WTC11 (cell line): ENCODE results near the gene SLC6A20.

ENCODE experiments used
- AFF4 ChIP-seq: sonication (generic); formaldehyde crosslinking; IDR thresholded peaks from 2 replicates; pipeline ENCODE4 v1.8.1; 2023; ENCODE audit warnings: mild to moderate bottlenecking, missing genetic modification reagents, borderline replicate concordance
- JUN ChIP-seq: sonication (generic); formaldehyde crosslinking; IDR thresholded peaks from 2 replicates; pipeline ENCODE4 v1.8.0; 2023; ENCODE audit warnings: mild to moderate bottlenecking, missing genetic modification reagents
- MXD4 ChIP-seq: fragments of 250-450 bp; sonication (Bioruptor Pico); IDR thresholded peaks from 2 replicates; pipeline ENCODE4 v1.8.0; 2021; ENCODE audit warnings: mild to moderate bottlenecking, moderate library complexity, borderline replicate concordance
- PRDM15 ChIP-seq: sonication (generic); formaldehyde crosslinking; IDR thresholded peaks from 2 replicates; pipeline ENCODE4 v1.8.0; 2022; ENCODE audit warnings: missing genetic modification reagents
- ZNF232 ChIP-seq: sonication (generic); formaldehyde crosslinking; IDR thresholded peaks from 2 replicates; pipeline ENCODE4 v1.8.0; 2022; ENCODE audit warnings: mild to moderate bottlenecking, missing genetic modification reagents
- TF ChIP-seq, protein P1 (sequence below): fragments of 200-600 bp; IDR thresholded peaks from 2 replicates; pipeline ENCODE4 v1.8.0; 2022; ENCODE audit warnings: antibody characterized with exemption
- TF ChIP-seq, protein P2 (sequence below): sonication (generic); formaldehyde crosslinking; IDR thresholded peaks from 2 replicates; pipeline ENCODE4 v1.8.1; 2022; ENCODE audit warnings: low read depth, missing genetic modification reagents, borderline replicate concordance

DNA sequence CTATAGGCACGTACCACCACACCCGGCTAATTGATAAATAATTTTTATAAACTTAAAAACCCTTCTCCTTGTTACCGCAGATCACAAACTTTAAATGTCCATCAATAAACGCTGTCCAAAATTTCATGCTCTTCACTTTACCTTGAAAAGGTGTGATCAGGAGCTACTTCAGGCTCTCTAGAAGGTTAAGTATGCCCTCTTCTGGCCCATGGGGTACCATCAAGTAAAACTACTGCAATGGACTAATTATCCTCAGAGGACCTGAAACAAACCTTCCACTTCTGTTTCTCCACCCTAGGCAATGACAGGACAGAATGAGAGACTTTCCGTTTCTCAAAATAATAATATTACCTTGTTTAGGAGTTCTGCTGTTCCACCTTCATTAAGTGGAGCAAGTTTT, 36.4 kb upstream of the SLC6A20 start:
- TF ChIP-seq, protein P1, sequence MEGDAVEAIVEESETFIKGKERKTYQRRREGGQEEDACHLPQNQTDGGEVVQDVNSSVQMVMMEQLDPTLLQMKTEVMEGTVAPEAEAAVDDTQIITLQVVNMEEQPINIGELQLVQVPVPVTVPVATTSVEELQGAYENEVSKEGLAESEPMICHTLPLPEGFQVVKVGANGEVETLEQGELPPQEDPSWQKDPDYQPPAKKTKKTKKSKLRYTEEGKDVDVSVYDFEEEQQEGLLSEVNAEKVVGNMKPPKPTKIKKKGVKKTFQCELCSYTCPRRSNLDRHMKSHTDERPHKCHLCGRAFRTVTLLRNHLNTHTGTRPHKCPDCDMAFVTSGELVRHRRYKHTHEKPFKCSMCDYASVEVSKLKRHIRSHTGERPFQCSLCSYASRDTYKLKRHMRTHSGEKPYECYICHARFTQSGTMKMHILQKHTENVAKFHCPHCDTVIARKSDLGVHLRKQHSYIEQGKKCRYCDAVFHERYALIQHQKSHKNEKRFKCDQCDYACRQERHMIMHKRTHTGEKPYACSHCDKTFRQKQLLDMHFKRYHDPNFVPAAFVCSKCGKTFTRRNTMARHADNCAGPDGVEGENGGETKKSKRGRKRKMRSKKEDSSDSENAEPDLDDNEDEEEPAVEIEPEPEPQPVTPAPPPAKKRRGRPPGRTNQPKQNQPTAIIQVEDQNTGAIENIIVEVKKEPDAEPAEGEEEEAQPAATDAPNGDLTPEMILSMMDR: no peak
- TF ChIP-seq, protein P2, sequence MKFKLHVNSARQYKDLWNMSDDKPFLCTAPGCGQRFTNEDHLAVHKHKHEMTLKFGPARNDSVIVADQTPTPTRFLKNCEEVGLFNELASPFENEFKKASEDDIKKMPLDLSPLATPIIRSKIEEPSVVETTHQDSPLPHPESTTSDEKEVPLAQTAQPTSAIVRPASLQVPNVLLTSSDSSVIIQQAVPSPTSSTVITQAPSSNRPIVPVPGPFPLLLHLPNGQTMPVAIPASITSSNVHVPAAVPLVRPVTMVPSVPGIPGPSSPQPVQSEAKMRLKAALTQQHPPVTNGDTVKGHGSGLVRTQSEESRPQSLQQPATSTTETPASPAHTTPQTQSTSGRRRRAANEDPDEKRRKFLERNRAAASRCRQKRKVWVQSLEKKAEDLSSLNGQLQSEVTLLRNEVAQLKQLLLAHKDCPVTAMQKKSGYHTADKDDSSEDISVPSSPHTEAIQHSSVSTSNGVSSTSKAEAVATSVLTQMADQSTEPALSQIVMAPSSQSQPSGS (CRISPR knock-in tag): no peak
- TF ChIP-seq MXD4 (no peak), ZNF232 (no peak), JUN (CRISPR knock-in tag) (no peak), AFF4 (CRISPR knock-in tag) (no peak), PRDM15 (CRISPR knock-in tag) (no peak)
